GM12875 (cell line): ENCODE results near the gene ARL2BP.

Source experiments
- H3K4me3 ChIP-seq: one replicate; pipeline ENCODE4 v1.5.1; 2011; ENCODE audit warnings: low read depth, low read length, control low read depth
- CTCF ChIP-seq: IDR thresholded peaks from 2 replicates; pipeline ENCODE4 v1.5.1; 2011; ENCODE audit warnings: low read depth, mild to moderate bottlenecking, control low read depth, inconsistent platforms, low read length, moderate library complexity, borderline replicate concordance; ENCODE audit not compliant: insufficient read depth

ARL2BP gene

GRCh38 chr16:57251352-57251751, 6.3 kb downstream of the ARL2BP start:
- TF ChIP-seq CTCF = no peak
- H3K4me3 ChIP-seq = no peak overlapping the region

GRCh38 chr16:57252148-57252721, 7.2 kb downstream of the ARL2BP start:
- H3K4me3 ChIP-seq = no peak overlapping the region
- no peak for TF ChIP-seq CTCF

GRCh38 chr16:57253466-57253865, 8.4 kb downstream of the ARL2BP start:
- no peak for TF ChIP-seq CTCF
- no peak overlapping the region for H3K4me3 ChIP-seq

- TF ChIP-seq CTCF = no peak
- no peak overlapping the region for H3K4me3 ChIP-seq
These were observed 10.8 kb downstream of the ARL2BP start for GRCh38 chr16:57255686-57256415.

- no peak for TF ChIP-seq CTCF
- H3K4me3 ChIP-seq = no peak overlapping the region
These were observed 11.7 kb downstream of the ARL2BP start for GRCh38 chr16:57256601-57257395.

GRCh38 chr16:57257455-57258070, 12.5 kb downstream of the ARL2BP start:
- TF ChIP-seq CTCF = no peak
- no peak overlapping the region for H3K4me3 ChIP-seq
